Measurements from ENCODE around the gene MAGEF1.

Gene MAGEF1

GRCh38 chr3:184711493-184712247 is at the start of gene MAGEF1:
Gene MAGEF1, minus strand, starts transcription at chr3:184712064. Its CDS starts 243 bp downstream, at chr3:184711821.
- H3K4me3 ChIP-seq (ENCODE audit: low read depth, low read length) = peak within 1 kb of the TSS; percentile 86

DNA sequence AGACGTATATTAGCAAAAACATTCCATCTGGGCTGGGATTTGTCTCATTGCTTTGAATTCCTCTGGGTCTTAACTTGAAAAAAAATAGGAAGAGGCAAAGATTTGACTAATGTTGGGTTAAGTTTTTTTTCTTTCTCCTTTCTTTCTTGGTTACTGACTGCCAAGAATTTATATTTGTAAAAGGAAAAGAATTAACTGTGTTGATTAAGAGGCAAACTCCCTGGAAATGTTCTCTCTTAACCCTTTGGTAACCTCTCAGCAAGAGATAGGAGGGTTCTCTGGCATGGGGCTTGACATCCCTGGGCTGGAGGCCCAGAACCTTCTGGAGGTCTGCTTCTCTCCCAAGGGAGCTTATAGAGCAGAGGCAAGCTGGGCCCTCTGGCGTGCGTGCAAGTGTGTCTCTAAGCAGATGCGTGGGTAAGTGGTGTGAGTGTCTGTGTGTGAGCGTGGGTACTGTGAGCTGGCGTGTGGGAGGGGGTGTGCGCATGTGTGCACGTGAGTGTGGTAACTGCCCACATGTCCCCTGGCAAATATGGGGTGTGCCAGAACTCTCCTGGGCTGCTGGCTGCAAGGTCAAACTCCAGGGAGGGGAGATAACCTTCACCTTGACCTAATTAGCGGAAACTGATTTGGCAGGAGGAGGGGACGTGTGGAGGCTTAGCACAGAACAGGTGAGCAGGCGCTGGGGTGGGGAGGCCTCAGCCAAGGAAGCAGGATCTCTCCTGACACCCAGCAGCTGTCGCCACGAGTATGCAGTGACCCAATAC is 49.4 kb upstream of the MAGEF1 start:
- H3K4me3 ChIP-seq (ENCODE audit: low read depth, low read length) = no peak overlapping the region

DNA sequence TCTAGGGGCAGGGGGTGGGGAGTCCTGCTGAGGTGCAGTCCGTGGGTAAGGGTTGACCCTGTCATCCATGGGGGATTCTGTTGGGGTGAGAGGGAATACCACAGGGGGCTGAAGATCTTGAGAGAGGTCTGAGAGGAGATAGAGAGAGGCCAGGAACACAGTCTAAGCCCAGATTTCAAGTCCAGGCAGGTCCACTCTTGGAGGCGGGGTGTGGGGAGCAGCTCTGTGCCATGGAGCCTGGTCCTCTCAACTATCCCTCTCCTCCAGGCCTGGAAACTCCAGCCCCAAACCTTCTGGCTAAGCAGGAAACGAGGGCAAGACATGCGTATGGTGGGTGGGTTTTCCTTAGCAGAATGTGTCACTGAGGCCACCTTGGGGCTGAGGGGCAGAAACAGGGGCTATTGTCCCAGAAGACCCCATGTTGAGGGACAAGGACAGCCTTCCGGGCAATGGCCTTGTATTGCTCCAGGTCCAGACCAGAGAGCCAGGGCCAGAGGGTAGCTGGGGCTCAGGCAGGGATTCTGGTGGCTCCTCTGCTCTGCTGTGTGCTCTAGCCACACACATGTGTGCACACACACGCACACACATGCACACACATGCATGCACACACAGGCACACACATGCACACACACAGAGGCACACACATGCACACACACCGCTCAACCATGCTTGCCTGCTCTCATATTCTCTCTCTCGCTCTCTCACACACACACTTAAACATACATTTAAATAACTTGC is 48.6 kb upstream of the MAGEF1 start:
- no peak overlapping the region for H3K4me3 ChIP-seq (ENCODE audit: low read depth, low read length)

DNA sequence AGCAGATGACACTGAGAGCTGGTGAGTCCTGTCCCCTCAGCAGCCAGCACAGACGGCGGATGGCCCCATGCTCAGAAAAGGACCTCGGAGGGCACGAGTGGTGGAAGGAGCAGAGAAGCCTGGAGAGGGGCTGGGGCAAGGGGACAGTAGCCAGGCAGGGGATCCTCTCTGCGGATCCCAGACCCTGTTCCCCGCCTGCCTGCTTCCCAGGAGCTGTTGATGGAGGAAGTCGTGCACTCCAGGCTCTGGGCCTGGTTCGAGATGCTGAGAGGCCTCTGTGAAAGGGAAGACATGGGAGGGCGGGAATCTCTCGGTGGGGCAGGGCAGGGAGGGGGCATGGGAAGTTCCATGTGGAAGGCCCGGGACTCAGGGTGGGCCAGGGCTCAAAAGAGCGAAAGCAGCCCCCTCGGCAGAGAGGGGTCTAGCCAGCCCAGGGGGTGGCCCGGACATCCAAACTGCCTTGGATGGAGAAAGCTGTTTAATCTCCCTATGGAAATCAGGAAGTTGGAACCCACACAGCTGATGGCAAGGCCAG is 47.9 kb upstream of the MAGEF1 start:
- no peak overlapping the region for H3K4me3 ChIP-seq (ENCODE audit: low read depth, low read length)

- no peak overlapping the region for H3K4me3 ChIP-seq (ENCODE audit: low read depth, low read length)
These were observed 46.2 kb upstream of the MAGEF1 start for GRCh38 chr3:184758056-184758455.

DNA sequence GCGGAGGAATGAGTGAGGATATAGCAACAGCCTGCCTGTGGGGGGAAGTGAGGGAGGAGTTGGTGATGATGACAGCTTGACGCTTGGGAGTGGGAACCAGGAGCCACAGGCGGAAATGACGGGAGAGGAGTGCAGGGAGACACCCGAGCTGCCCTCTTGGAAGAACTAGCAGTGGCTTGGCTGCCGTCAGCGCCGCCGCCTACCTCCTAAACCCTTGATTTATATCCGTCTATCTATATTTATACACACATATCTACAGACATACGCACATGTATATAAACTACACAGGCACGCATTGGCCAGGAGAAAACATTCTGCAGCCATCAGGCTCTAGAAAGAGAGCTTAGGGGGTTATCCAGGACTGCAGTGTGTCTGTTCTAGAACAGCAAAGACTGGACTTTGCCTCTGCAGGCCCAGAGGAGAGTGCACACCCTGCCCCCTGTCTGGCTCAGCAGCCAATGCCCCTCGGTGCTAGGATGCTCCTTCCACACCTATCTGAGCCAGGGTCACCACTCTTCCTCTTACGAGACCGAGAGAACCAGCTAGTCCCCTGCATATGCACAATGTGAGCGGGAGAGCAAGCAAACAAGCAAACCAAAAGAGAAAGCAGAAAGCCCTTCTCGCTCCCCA is 45.3 kb upstream of the MAGEF1 start:
- H3K4me3 ChIP-seq (ENCODE audit: low read depth, low read length) = no peak overlapping the region

DNA sequence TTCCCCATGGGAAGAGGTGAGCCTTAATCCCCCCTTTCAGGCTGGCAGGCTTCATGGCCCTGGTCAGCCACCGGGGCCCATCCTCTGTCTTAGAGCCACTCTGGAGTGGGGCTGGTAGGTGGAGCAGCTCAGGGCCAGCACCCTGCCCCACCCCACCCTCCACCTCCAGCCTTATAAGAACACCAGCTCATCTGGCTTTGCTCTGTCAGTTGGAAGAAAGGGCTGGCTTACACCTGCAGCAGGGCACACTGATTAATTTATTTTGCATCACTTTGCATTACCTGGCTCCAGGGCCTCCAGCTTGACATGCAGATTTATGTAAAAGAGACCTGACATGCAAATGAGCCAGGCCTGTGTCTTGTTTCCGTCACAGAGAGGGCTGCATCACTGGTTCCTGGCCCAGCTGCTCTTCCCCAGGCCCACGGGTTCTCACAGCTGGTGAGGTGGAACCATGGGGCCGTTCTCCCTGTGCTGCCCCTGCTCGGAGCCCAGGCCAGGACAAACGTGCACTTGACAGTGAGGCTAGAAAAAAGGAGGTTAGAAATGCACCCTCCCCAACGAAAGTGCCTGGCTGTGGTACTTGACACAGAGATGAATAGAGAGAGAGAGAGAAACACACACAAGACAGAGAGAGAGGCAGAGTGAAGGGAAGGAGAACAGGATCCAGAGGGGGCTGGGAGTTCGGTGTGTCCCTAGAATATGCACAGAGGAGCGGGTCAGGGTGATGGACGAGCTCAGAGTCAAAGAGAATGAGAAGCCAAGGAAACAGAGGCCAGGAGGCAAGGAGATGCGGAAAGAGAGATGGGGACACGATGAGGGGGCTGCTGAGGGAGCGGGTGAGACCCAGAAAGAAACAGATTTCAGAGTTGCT is 44.5 kb upstream of the MAGEF1 start:
- H3K4me3 ChIP-seq (ENCODE audit: low read depth, low read length) = no peak overlapping the region

GRCh38 chr3:184755315-184755731 is 43.5 kb upstream of the MAGEF1 start:
- no peak overlapping the region for H3K4me3 ChIP-seq (ENCODE audit: low read depth, low read length)

DNA sequence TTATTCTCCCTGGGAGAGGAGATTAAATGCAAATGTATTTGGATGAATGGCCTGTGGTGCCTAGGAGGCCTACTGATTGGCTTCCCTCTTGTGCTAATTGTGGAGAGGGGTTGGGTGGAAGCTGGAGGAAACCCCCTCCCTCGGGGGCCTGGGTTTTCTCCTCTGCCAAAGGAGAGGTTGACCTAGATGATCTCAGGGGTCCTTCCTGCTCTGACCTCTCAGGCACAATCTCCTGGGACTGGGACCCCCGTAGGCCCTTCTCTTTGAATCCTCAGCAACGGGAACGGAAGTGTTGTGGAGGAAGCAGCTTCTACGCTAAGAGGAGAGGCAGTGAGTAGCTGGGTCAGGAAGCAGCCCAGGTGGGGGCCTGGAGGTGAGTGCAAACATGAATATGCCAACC is 40.5 kb upstream of the MAGEF1 start:
- H3K4me3 ChIP-seq (ENCODE audit: low read depth, low read length) = no peak overlapping the region

DNA sequence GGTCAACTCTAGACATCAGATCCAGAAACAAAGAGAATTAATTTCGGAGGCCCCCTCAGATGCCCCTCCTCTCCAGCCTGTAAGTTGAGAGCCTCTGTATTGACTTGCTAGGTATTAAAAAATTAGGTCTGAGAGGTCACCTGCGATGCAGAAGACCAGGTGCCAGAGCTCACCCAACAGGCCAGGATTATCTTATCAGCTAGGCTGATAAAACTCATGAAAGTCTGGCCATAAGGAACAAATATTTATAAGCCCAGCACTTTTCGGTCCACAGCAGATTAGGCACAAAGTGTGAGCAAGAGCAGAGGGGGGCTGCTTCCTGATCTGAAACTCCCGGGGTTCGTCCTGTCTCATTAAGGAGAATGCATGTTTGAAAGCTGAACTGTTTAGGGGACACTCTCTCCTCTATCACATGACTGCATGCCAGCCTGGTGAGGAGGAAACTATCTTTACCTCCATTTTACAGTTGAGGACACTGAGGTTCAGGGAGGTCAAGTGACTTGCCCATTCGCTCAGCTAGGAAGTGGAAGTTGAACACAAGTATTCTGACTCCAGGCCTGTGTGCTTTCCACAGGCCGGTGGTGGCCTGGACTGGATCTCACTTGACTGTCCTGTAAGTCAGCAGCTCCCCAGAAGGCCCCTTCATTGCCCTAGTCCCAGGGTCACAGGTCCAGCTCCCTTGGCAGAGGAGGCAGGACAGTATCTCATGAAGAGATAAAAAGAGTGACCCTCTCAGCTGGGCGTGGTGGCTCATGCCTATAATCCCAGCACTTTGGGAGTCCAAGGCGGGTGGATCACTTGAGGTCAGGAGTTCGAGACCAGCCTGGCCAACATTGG is 39.6 kb upstream of the MAGEF1 start:
- H3K4me3 ChIP-seq (ENCODE audit: low read depth, low read length) = no peak overlapping the region

- no peak overlapping the region for H3K4me3 ChIP-seq (ENCODE audit: low read depth, low read length)
These were observed 38.7 kb upstream of the MAGEF1 start for GRCh38 chr3:184750349-184751083.

DNA sequence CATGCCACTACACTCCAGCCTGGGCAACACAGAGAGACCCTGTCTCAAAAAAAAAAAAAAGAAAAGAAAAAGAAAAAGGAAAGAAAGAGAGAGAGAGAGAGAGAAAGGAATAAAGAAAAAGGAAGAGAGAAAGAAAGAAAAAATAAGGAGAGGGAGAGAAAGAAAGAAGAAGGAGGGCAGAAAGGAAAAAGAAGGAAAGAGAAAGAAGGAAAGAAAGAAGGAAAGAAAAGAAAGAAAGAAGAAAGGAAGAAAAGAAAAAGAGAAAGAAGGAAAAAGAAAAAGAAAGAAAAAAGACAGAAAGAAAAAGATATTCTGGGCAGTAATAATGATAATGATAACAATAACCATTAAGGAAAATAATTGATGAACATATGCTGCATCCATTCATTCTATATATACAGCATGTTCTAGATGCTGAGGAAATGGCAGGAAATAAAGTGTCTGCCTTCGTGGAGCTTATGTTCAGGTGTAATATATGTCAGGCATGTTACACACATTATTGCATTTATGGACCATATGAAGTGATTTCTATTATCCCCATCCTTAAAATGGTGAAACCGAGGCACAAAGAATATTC is 37.4 kb upstream of the MAGEF1 start:
- no peak overlapping the region for H3K4me3 ChIP-seq (ENCODE audit: low read depth, low read length)

GRCh38 chr3:184748219-184749135 is 36.6 kb upstream of the MAGEF1 start:
- no peak overlapping the region for H3K4me3 ChIP-seq (ENCODE audit: low read depth, low read length)

DNA sequence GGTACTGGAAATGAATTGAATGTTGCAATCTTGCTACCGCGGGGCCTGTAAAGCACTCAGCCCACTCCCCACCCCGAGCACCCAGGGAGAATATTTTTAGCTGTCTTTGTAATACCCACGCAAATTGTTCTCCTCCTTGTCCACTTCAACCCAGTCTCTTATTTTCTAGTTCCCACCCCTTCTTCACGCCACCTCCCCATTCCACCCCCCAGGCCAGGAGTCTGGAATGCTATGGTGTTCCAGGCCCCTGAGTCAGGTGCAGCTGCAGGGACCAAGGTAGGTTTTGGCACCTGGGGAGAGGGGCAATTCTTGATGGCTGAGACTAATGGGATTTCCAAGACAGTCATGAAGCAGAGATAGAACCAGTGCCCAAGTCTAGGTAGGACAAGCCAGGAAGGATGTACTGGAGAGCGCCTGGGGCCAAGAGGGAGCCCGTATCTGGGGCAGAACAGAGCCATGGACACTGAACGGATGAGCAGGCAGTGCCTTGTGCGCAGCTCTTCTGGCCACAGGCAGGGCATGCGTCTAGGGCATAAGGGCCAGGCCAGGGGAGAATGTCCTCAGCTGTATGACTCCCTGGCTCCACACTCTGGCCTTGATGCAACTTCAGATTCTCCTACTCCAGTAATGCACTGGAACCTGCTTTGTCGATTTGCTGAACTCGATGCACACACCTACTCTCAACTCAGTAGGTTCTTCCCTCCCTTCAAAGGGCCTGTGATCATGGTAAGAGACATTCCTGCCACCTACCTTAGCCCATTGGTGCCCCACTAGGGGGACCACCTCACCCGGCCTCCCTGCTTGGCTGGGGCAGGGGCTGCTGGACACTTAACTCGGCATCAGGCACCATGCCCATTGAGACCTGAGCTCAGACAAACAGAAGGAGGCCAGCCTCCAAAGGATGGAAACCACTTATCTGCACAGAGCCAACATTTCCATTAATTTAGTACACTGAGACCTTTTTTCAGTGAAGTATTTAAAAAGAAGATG is 34.6 kb upstream of the MAGEF1 start:
- H3K4me3 ChIP-seq (ENCODE audit: low read depth, low read length) = no peak overlapping the region

DNA sequence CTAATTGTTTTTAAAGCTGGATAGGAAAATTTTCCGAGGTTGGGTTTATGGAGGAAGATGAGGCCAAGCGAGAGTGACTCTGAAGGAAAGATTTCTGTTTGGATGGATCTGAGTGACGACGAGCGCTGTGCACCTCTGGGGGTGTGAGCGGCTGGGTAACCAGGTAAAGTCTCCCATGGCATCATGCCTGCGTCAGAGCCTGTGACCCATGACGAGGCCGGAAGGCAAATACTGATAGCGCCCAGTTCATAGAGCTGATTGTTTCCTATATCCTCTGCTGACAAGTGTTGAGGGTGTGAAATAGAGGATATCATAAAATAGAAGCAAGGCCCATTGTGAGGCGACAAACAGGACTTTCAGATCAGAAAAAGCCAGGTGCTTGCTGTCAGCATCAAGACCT is 33.7 kb upstream of the MAGEF1 start:
- H3K4me3 ChIP-seq (ENCODE audit: low read depth, low read length) = no peak overlapping the region

DNA sequence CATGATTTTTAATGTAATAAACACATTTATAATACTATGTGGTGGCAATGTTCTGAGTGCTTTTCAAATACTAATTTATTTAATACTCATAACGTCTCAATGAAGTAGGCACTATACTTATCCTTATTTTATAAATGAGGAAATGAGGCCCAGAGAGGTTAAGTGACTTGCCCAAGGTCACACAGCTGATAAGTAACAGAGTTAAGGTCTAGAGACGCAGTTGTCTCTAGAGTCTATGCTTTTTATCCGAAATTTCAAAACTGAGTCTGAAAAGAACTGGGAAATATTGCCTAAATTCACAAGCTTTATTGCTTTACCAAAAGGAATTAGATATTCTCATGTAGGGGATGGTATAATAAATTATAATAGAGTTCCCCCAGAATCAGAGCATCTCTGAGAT is 31.4 kb upstream of the MAGEF1 start:
- no peak overlapping the region for H3K4me3 ChIP-seq (ENCODE audit: low read depth, low read length)
